A673 (cell line): ENCODE results near the gene C15orf62. TPM values are rescaled to one million over a fixed set of nuclear protein-coding genes. Genes with fewer than 3 reads are reported as not detected.
A peak's percentile ranks its signal among the peaks of the same experiment; 100 is the strongest.

Experiments used
- BruUV-seq: library from RNA; stranded (reverse); fragments of 400-500 nt; replicated peaks from 2 replicates; lab custom pipeline; 2021; lab: Mats Ljungman, UMichigan
- CTCF ChIA-PET: fragments of 300-600 bp; sonication (Branson Sonifier 250); formaldehyde crosslinking; loops from one replicate; lab custom pipeline; 2022; ENCODE audit warnings: antibody characterized with exemption; lab: Charles Lee
- POLR2A ChIA-PET: fragments of 300-600 bp; sonication (Branson Sonifier 250); formaldehyde crosslinking; loops from one replicate; lab custom pipeline; 2022; ENCODE audit warnings: antibody characterized with exemption; ENCODE audit not compliant: low non-redundant PET; lab: Charles Lee
- DNase-seq: peaks from one replicate; pipeline ENCODE4 v3.0.0-alpha.2; 2015; ENCODE audit warnings: low spot score
- H3K27ac ChIP-seq: fragments of 200-600 bp; sonication (generic); 2 replicates; pipeline ENCODE4 v1.5.1; 2016; ENCODE audit warnings: mixed run types, low read depth, mild to moderate bottlenecking, mixed read lengths, antibody characterized with exemption, low read length; ENCODE audit not compliant: poor library complexity, severe bottlenecking
- H3K27me3 ChIP-seq: fragments of 200-600 bp; sonication (generic); replicated peaks from 2 replicates; pipeline ENCODE4 v1.6.1; 2017; ENCODE audit warnings: mixed run types, low read depth, mild to moderate bottlenecking, mixed read lengths, antibody characterized with exemption, low read length; ENCODE audit not compliant: insufficient read depth, poor library complexity
- H3K36me3 ChIP-seq: fragments of 200-600 bp; sonication (generic); 2 replicates; pipeline ENCODE4 v1.6.1; 2016; ENCODE audit warnings: mixed run types, mild to moderate bottlenecking, mixed read lengths, antibody characterized with exemption, low read length; ENCODE audit not compliant: insufficient read depth, poor library complexity, severe bottlenecking
- H3K4me1 ChIP-seq: fragments of 200-600 bp; sonication (generic); 2 replicates; pipeline ENCODE4 v1.6.1; 2017; ENCODE audit warnings: mixed run types, mild to moderate bottlenecking, mixed read lengths, antibody characterized with exemption, low read length; ENCODE audit not compliant: insufficient read depth, poor library complexity, severe bottlenecking
- H3K4me3 ChIP-seq: fragments of 200-600 bp; sonication (generic); 2 replicates; pipeline ENCODE4 v1.5.1; 2016; ENCODE audit warnings: low read depth, mixed run types, mild to moderate bottlenecking, mixed read lengths, low read length; ENCODE audit not compliant: poor library complexity, severe bottlenecking
- H3K9me3 ChIP-seq: fragments of 200-600 bp; sonication (generic); 2 replicates; pipeline ENCODE4 v1.6.1; 2016; ENCODE audit warnings: mixed run types, low read depth, mild to moderate bottlenecking, mixed read lengths, antibody characterized with exemption, low read length; ENCODE audit not compliant: poor library complexity, severe bottlenecking
- EZH2 ChIP-seq: fragments of 200-600 bp; sonication (generic); IDR thresholded peaks from 2 replicates; pipeline ENCODE4 v1.6.1; 2017; ENCODE audit warnings: borderline replicate concordance, low read depth, mild to moderate bottlenecking, mixed read lengths, antibody characterized with exemption, low read length; ENCODE audit not compliant: poor library complexity, severe bottlenecking
- intact Hi-C: fragments of 100-400 bp; cut with micrococcal nuclease; formaldehyde crosslinking; loops from one replicate; pipeline ENCODE4 v1.10.0; 2022; ENCODE audit not compliant: unreplicated experiment
- total RNA-seq: library from RNA; stranded (reverse); gene quantifications from 2 replicates; pipeline ENCODE4 v1.2.3, GENCODE V29; 2021
- TF ChIP-seq, protein P1 (sequence below): fragments of 300-800, 200-600 bp; sonication (generic); conservative IDR thresholded peaks from 2 replicates; pipeline ENCODE4 v1.5.1; 2017; ENCODE audit warnings: low read depth, mild to moderate bottlenecking, antibody characterized with exemption, low read length, moderate library complexity, mixed read lengths

C15orf62 gene
- total RNA-seq, 1 experiment from 2014 or later = 0.62 TPM

DNA sequence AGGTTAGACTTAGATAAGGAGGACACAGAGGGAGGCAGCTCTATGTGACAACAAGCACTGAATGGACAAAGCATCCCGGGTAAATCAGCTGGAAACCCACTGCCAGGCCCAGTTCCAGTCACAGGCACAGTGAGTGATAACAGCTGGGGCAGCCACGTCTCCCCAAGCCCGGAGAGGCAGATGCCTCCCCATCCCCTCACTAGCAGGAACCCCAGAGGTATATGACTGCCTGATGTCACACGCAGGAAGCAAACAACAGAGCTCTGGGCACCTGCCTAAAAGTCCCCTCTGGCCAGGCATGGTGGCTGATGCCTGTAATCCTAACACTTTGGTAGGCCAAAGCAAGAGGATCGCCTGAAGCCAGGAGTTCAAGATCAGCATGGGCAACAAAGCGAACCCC, 18.2 kb downstream of the C15orf62 start:
- Histone ChIP-seq H3K36me3 (no peaks in the 10 kb centered on the region), H3K27ac (peak overlapping the region; percentile 27), H3K4me3 (no peak overlapping the region), H3K4me1 (peaks cover 11% of the 10 kb centered on the region), H3K9me3 (no peaks in the 10 kb centered on the region), H3K27me3 (no peaks in the 10 kb centered on the region)
- POLR2A ChIA-PET = no interaction called here
- no peak for TF ChIP-seq EZH2
- TF ChIP-seq, protein P1, sequence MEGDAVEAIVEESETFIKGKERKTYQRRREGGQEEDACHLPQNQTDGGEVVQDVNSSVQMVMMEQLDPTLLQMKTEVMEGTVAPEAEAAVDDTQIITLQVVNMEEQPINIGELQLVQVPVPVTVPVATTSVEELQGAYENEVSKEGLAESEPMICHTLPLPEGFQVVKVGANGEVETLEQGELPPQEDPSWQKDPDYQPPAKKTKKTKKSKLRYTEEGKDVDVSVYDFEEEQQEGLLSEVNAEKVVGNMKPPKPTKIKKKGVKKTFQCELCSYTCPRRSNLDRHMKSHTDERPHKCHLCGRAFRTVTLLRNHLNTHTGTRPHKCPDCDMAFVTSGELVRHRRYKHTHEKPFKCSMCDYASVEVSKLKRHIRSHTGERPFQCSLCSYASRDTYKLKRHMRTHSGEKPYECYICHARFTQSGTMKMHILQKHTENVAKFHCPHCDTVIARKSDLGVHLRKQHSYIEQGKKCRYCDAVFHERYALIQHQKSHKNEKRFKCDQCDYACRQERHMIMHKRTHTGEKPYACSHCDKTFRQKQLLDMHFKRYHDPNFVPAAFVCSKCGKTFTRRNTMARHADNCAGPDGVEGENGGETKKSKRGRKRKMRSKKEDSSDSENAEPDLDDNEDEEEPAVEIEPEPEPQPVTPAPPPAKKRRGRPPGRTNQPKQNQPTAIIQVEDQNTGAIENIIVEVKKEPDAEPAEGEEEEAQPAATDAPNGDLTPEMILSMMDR = no peak
- DNase-seq = no peak
- CTCF ChIA-PET = interaction anchor here (2.1 kb wide), 1 partner anchor 70 kb away, joined by 10 read pairs; no protein-coding TSS in a partner anchor
- intact Hi-C loops = no loop called here
- no TSS peak for BruUV-seq

DNA sequence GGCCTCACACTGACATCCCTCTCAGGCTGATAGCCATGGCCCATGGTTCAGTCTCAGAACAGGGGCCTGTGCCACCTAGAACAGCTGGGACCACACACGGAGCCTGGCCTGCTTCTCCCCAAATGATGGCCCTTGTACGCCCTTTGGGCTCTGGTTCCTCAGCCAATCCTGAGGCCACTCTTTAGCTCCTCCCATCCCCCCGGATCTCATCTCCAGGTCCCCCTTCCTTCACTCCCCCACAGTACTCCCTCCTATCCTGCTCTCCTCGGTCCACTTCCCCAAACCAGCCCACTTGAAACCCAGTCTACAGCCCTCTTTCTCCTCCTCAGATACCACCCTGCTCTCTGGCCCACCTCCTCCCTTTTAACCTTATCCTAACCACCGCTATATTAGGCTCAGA, 19.3 kb downstream of the C15orf62 start:
- peaks cover 19% of the 10 kb centered on the region for H3K4me1 ChIP-seq
- H3K27me3 ChIP-seq = no peaks in the 10 kb centered on the region
- CTCF ChIA-PET = interaction anchor here (2.1 kb wide), 1 partner anchor 69 kb away, joined by 10 read pairs; no protein-coding TSS in a partner anchor
- POLR2A ChIA-PET = no interaction called here
- H3K27ac ChIP-seq = no peak overlapping the region
- no peak for DNase-seq
- intact Hi-C loops = no loop called here
- H3K4me3 ChIP-seq = no peak overlapping the region
- TF ChIP-seq, protein P1 = no peak
- TF ChIP-seq EZH2 = no peak
- no TSS peak for BruUV-seq
- no peaks in the 10 kb centered on the region for H3K36me3 ChIP-seq
- no peaks in the 10 kb centered on the region for H3K9me3 ChIP-seq

DNA sequence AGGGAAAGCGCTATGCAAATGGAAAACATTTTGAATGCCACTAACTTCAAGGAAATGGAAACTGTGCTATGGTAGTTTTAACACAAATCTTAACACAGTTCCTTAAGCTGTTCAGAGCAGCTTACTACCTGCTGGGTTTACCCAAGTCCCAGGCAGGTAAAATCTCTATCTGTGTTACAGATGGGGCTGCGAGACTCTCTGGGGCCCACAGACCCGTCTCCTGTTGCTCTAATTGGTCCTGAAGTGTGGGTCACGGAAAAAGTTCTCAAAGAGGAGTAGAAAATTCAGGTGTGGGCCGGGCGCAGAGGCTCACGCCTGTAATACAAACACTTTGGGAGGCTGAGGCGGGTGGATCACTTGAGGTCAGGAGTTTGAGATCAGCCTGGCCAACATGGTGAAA, 20.2 kb downstream of the C15orf62 start:
- ChIA-PET CTCF (no interaction called here), POLR2A (no interaction called here)
- no peaks in the 10 kb centered on the region for H3K9me3 ChIP-seq
- peak overlapping the region; percentile 15 for H3K27ac ChIP-seq
- intact Hi-C loops = no loop called here
- DNase-seq = no peak
- no peaks in the 10 kb centered on the region for H3K36me3 ChIP-seq
- BruUV-seq = no TSS peak
- H3K4me3 ChIP-seq = no peak overlapping the region
- TF ChIP-seq, protein P1 = no peak
- TF ChIP-seq EZH2 = no peak
- no peaks in the 10 kb centered on the region for H3K27me3 ChIP-seq
- peaks cover 19% of the 10 kb centered on the region for H3K4me1 ChIP-seq
